Peyer's patch (tissue), 4 donors: ENCODE data around the gene RAET1E.

Experiments
- POLR2A ChIP-seq, 2 donors: fragments of 450-650 bp; IDR thresholded peaks; one replicate each; pipeline ENCODE4 v1.5.1; 2017; ENCODE audit warnings: antibody characterized with exemption in 2 of 2, mild to moderate bottlenecking in 2 of 2, moderate library complexity in 2 of 2
- TF ChIP-seq, protein P1 (sequence below), 6 experiments: fragments of 450-650 bp in 4 of 6; fragments of 200-600 bp in 2 of 6; sonication (generic) in 1 of 6; IDR thresholded peaks; one replicate each; pipeline ENCODE4 v1.5.1; 2017 to 2019; ENCODE audit warnings: antibody characterized with exemption in 6 of 6, mild to moderate bottlenecking in 3 of 6, moderate library complexity in 1 of 6

DNA sequence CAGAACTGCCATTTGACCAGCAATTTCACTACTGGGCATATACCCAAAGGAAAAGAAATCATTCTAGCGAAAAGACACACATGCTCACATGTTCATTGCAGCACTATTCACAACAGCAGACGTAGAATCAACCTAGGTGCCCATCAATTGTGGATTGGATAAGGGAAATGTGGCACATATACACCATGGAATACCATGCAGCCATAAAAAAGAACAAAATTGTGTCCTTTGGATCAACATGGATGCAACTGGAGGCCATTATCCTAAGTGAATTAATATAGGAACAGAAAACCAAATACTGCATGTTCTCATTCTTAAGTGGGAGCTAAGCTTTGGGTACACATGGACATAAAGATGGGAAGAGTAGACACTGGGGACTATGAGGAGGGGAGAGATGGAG lies 16.1 kb downstream of the RAET1E start:
- no peak for TF ChIP-seq POLR2A (IDR thresholded peaks at IDR 0.05)
- TF ChIP-seq, protein P1, sequence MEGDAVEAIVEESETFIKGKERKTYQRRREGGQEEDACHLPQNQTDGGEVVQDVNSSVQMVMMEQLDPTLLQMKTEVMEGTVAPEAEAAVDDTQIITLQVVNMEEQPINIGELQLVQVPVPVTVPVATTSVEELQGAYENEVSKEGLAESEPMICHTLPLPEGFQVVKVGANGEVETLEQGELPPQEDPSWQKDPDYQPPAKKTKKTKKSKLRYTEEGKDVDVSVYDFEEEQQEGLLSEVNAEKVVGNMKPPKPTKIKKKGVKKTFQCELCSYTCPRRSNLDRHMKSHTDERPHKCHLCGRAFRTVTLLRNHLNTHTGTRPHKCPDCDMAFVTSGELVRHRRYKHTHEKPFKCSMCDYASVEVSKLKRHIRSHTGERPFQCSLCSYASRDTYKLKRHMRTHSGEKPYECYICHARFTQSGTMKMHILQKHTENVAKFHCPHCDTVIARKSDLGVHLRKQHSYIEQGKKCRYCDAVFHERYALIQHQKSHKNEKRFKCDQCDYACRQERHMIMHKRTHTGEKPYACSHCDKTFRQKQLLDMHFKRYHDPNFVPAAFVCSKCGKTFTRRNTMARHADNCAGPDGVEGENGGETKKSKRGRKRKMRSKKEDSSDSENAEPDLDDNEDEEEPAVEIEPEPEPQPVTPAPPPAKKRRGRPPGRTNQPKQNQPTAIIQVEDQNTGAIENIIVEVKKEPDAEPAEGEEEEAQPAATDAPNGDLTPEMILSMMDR (IDR thresholded peaks at IDR 0.05): no peak
